K562 (cell line): ENCODE measurements around the gene POPDC3. TPM values are rescaled to one million over a fixed set of nuclear protein-coding genes. Genes with fewer than 3 reads are reported as not detected.

ENCODE experiments used
- ATAC-seq: fragments of 200-7000 bp; cut with Tn5 transposase; 3 replicates; pipeline ENCODE4 v1.9.1; 2020; ENCODE audit warnings: moderate library complexity
- BruUV-seq: library from RNA; stranded (reverse); fragments of 400-500 nt; replicated peaks from 2 replicates; lab custom pipeline; 2021; lab: Mats Ljungman, UMichigan
- CTCF ChIA-PET: fragments of 300-600 bp; formaldehyde crosslinking; extraction: SDS; loops from one replicate; lab custom pipeline; 2021; ENCODE audit warnings: low intra/inter-chr PET ratio; lab: Yijun Ruan, JAX
- POLR2A ChIA-PET: fragments of 300-600, 350-650 bp; sonication (Branson Sonifier 250); formaldehyde crosslinking; extraction: SDS; loops from one replicate; lab custom pipeline; 2021; ENCODE audit warnings: antibody characterized with exemption, inconsistent platforms; lab: Yijun Ruan, JAX
- DNase-seq, 4 experiments: peaks; one replicate each; pipeline versions ENCODE4 v3.0.0 to v3.0.0-alpha.2; 2011 to 2018; ENCODE audit warnings: low spot score in 3 of 4, mixed read lengths in 3 of 4; ENCODE audit errors: extremely low read depth in 1 of 4
- FAIRE-seq: peaks from 2 replicates; lab custom pipeline; 2011; peaks lifted over from hg19 to GRCh38; lab: Jason Lieb, UNC
- H2AFZ ChIP-seq: 2 replicates; pipeline ENCODE4 v1.6.0; 2011; ENCODE audit warnings: low read depth, low read length, control low read depth, inconsistent platforms
- H3K27ac ChIP-seq: fragments of 200-600 bp; 3 replicates; pipeline ENCODE4 v1.8.0; 2011; ENCODE audit warnings: low read depth, mild to moderate bottlenecking, control low read depth, inconsistent platforms, low read length, moderate library complexity, mixed read lengths; ENCODE audit errors: extremely low read depth
- H3K27me3 ChIP-seq, 2 experiments: fragments of 300-600 bp in 1 of 2; 2 replicates in 1 of 2; 3 replicates in 1 of 2; pipeline versions ENCODE4 v1.6.0 to v1.8.0; 2011; ENCODE audit warnings: inconsistent platforms in 2 of 2, low read length in 2 of 2, mild to moderate bottlenecking in 1 of 2, mixed read lengths in 1 of 2, moderate library complexity in 1 of 2; ENCODE audit not compliant: control insufficient read depth in 2 of 2, insufficient read depth in 2 of 2
- H3K36me3 ChIP-seq: fragments of 300-600 bp; 3 replicates; pipeline ENCODE4 v1.8.0; 2011; ENCODE audit warnings: mild to moderate bottlenecking, low read length, inconsistent platforms; ENCODE audit not compliant: control insufficient read depth, insufficient read depth
- H3K4me1 ChIP-seq, 2 experiments: fragments of 200-600 bp in 1 of 2; replicated peaks in 1 of 2; 2 replicates in 1 of 2; 3 replicates in 1 of 2; pipeline versions ENCODE4 v1.5.1 to v1.8.0; 2011; ENCODE audit warnings: inconsistent platforms in 2 of 2, low read length in 2 of 2, mild to moderate bottlenecking in 1 of 2, mixed read lengths in 1 of 2, moderate library complexity in 1 of 2; ENCODE audit not compliant: control insufficient read depth in 2 of 2, insufficient read depth in 2 of 2
- H3K4me2 ChIP-seq: 2 replicates; pipeline ENCODE4 v1.6.1; 2011; ENCODE audit warnings: low read length, control low read depth, inconsistent platforms, mixed read lengths; ENCODE audit not compliant: insufficient read depth
- H3K4me3 ChIP-seq: fragments of 200-600 bp; sonication (generic), shearing (Covaris generic); 2 replicates; pipeline ENCODE4 v1.5.1; 2016; ENCODE audit warnings: control low read depth, inconsistent platforms
- H3K79me2 ChIP-seq: fragments of 200-600 bp; 3 replicates; pipeline ENCODE4 v1.8.0; 2011; ENCODE audit warnings: low read length, inconsistent platforms; ENCODE audit not compliant: control insufficient read depth, insufficient read depth
- H3K9ac ChIP-seq, 2 experiments: 2 replicates each; pipeline versions ENCODE4 v1.6.0 to v1.6.1; 2011; ENCODE audit warnings: low read depth in 2 of 2, low read length in 2 of 2, control low read depth in 1 of 2, inconsistent platforms in 1 of 2, mild to moderate bottlenecking in 1 of 2, mixed read lengths in 1 of 2; ENCODE audit not compliant: insufficient read depth in 1 of 2
- H3K9me1 ChIP-seq: one replicate; pipeline ENCODE4 v1.6.0; 2011; ENCODE audit warnings: inconsistent platforms, mild to moderate bottlenecking, low read length, moderate library complexity; ENCODE audit not compliant: control insufficient read depth, insufficient read depth
- H3K9me3 ChIP-seq: replicated peaks from 2 replicates; pipeline ENCODE4 v1.5.1; 2011; ENCODE audit warnings: low read depth, low read length, inconsistent platforms; ENCODE audit not compliant: control insufficient read depth, insufficient read depth
- H4K20me1 ChIP-seq: replicated peaks from 2 replicates; pipeline ENCODE4 v1.6.1; 2011; ENCODE audit warnings: low read length, inconsistent platforms, mixed read lengths; ENCODE audit not compliant: control insufficient read depth, insufficient read depth
- ZNF75A ChIP-seq: fragments of 450-650 bp; formaldehyde crosslinking; IDR thresholded peaks from 2 replicates; pipeline ENCODE4 v1.4.0; 2020; ENCODE audit warnings: mild to moderate bottlenecking
- ZNF766 ChIP-seq: fragments of 200-800 bp; sonication (Bioruptor generic); conservative IDR thresholded peaks from 2 replicates; pipeline ENCODE4 v1.6.1; 2016; ENCODE audit warnings: missing genetic modification characterization, missing compliant biosample characterization
- ZZZ3 ChIP-seq: fragments of 450-650 bp; IDR thresholded peaks from 2 replicates; pipeline ENCODE4 v1.6.1; 2016; ENCODE audit warnings: antibody characterized with exemption, mild to moderate bottlenecking, moderate library complexity
- WGBS: fragments of 100-300 bp; shearing (Covaris generic); methylation state at CpG from one replicate; pipeline ENCODE4 v1.1.6; 2016; ENCODE audit warnings: low coverage, mixed read lengths; ENCODE audit not compliant: insufficient coverage; ENCODE audit errors: missing lambda C conversion rate; 5-methylcytosine and 5-hydroxymethylcytosine counted together
- in situ Hi-C: fragments of 300-500 bp; cut with MboI; formaldehyde crosslinking; loops from 4 replicates; pipeline ENCODE4 v1.15.0; 2018; ENCODE audit warnings: inconsistent platforms, mixed read lengths
- intact Hi-C: fragments of 100-400 bp; cut with micrococcal nuclease; formaldehyde crosslinking; loops from 2 replicates; pipeline ENCODE4 v1.14.2; 2022
- polyA plus RNA-seq, 8 experiments: library from polyadenylated mRNA; depleted of rRNA in 4 of 8; stranded (reverse) in 5 of 8; unstranded in 3 of 8; fragments of >200 nt; fragmentation: Nextera tagmentation in 2 of 8; fragmentation: Illumina TruSeq in 1 of 8; extraction: Ambion mirVana in 2 of 8; extraction: Trizol in 1 of 8; gene quantifications; 2 replicates each; pipeline versions ENCODE4 v1.2.1 to v1.2.3, GENCODE V29; 2011 to 2014; ENCODE audit warnings: inconsistent platforms in 1 of 8, missing spikeins in 1 of 8
- total RNA-seq, 7 experiments: library from RNA; depleted of rRNA in 6 of 7; stranded (reverse); fragments of >200 nt in 6 of 7; fragmentation: Illumina TruSeq in 2 of 7; extraction: Trizol in 2 of 7; gene quantifications; 2 replicates each; pipeline versions ENCODE4 v1.2.1 to v1.2.3, GENCODE V29; 2011 to 2021; ENCODE audit warnings: low replicate concordance in 1 of 7

Gene POPDC3
- total and polyA plus RNA-seq, 9 of the 15 experiments (the other 6 are each of a cell fraction or from before 2014, with no cell fraction given): 4.0 to 11.8 (median 5.4) TPM

- TF ChIP-seq ZZZ3 (no peak), ZNF766 (CRISPR knock-in tag) (0 out of 2 replicates have a peak, but pooled peaks have one; percentile 0)
- BruUV-seq: no TSS peak
- Histone ChIP-seq H3K9me3 (no peaks in the 10 kb centered on the region), H3K4me1 (no peaks in the 10 kb centered on the region), H3K79me2 (no peaks in the 10 kb centered on the region), H3K9me1 (no peaks in the 10 kb centered on the region), H4K20me1 (no peaks in the 10 kb centered on the region), H3K36me3 (no peaks in the 10 kb centered on the region), H3K27ac (no peak overlapping the region), H3K4me3 (no peak overlapping the region), H3K27me3 (peaks cover 5 to 13% of the 10 kb centered on the region in 2 experiments; a peak in 3 of 5 replicates), H3K9ac (no peak overlapping the region), H3K4me2 (no peak overlapping the region), H2AFZ (no peak overlapping the region)
- intact Hi-C loops: no loop called here
- ChIA-PET CTCF (no interaction called here), POLR2A (interaction anchor here (1.8 kb wide), 1 partner anchor 28 kb away, joined by 4 read pairs; no protein-coding TSS in a partner anchor)
- in situ Hi-C loops: no loop called here
- ATAC-seq (no peak), FAIRE-seq (no peak), DNase-seq (no peak)
- 0% methylated on average over 1 of the region's 1 CpG for WGBS
These were observed 13.8 kb upstream of the POPDC3 start for GRCh38 chr6:105193647-105194046.

DNA sequence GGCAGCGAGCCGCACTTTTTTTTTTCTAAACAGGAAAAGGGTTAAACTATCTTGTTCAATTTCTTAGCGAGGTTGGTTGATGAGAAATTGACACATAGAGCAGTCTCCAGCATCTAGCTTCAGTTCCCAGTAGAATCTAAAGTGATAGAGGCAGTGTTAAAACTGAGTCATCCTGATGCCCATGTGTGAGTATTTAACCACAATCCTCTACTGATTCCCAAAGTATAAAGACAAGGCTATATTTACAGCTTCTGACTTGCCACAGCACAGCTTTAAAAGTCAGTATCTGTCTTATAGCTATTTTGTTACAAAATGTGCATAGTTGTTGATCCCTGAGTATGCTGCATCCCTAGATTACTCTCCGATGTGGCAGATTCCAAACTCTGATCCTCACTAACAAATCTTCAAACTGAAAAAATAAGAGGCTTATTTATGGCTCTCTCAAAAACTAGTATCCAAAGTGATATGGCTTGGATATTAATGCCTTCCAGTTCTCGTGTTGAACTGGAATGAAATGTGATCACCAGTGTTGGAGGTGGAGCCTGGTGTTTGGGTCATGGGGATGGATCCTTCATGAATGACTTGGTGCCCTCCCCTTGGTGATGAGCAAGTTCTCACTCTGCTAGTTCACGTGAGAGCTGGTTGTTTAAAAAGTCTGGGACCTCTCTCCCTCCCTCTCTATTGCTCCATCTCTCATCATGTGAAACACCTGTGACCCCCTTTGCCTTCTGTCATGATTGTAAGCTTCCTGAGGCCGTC lies 13.1 kb upstream of the POPDC3 start:
- WGBS: 5% methylated on average over 6 of the region's 7 CpGs
- no peak for DNase-seq
- H3K79me2 ChIP-seq: no peaks in the 10 kb centered on the region
- no peak overlapping the region for H3K9ac ChIP-seq
- no peak for TF ChIP-seq ZNF75A (CRISPR knock-in tag)
- no peak overlapping the region for H3K27ac ChIP-seq
- ChIA-PET POLR2A (no interaction called here), CTCF (no interaction called here)
- in situ Hi-C loops: no loop called here
- no TSS peak for BruUV-seq
- H4K20me1 ChIP-seq: no peaks in the 10 kb centered on the region
- H3K4me2 ChIP-seq: no peak overlapping the region
- peaks cover 5 to 13% of the 10 kb centered on the region in 2 experiments; a peak in 3 of 5 replicates for H3K27me3 ChIP-seq
- intact Hi-C loops: no loop called here
- no peaks in the 10 kb centered on the region for H3K9me3 ChIP-seq
- no peak overlapping the region for H2AFZ ChIP-seq
- no peak for FAIRE-seq
- no peak for ATAC-seq
- H3K36me3 ChIP-seq: no peaks in the 10 kb centered on the region
- no peak overlapping the region for H3K4me3 ChIP-seq
- H3K4me1 ChIP-seq: no peaks in the 10 kb centered on the region
- no peaks in the 10 kb centered on the region for H3K9me1 ChIP-seq
